ENCODE measurements around the gene RHOBTB1. TPM values are rescaled to one million over a fixed set of nuclear protein-coding genes. Genes with fewer than 3 reads are reported as not detected.

RHOBTB1 gene
- total RNA-seq, 2 experiments from 2014 or later, result not detected

Other genes with a start within 250 kb of the RHOBTB1 start
- 100 to 1,000 TPM; 173 to 180 TPM for gene CDK1, start 165.7 kb downstream of the RHOBTB1 start, total RNA-seq